Testis (tissue), 2 donors: ENCODE measurements around the gene TBC1D23.

ENCODE experiments used
- CTCF ChIP-seq, 3 experiments: fragments of 450-650 bp in 2 of 3; fragments of 200-600 bp in 1 of 3; sonication (generic) in 1 of 3; IDR thresholded peaks; one replicate each; pipeline ENCODE4 v1.5.1; 2016 to 2019; ENCODE audit warnings: antibody characterized with exemption in 3 of 3, mild to moderate bottlenecking in 2 of 3, moderate library complexity in 1 of 3
- POLR2A ChIP-seq: fragments of 450-650 bp; IDR thresholded peaks from one replicate; pipeline ENCODE4 v1.6.1; 2017; ENCODE audit warnings: antibody characterized with exemption, mild to moderate bottlenecking, moderate library complexity

- TF ChIP-seq POLR2A (no peak), CTCF (IDR thresholded peaks at IDR 0.05) (no peak)
Observed at GRCh38 chr3:100306695-100307094, 45.9 kb downstream of the TBC1D23 start.
